Kidney epithelial cell (primary cell): ENCODE data around the gene METTL25. TPM values are rescaled to one million over a fixed set of nuclear protein-coding genes. Genes with fewer than 3 reads are reported as not detected.

Experiments used
- DNase-seq: peaks from one replicate; pipeline ENCODE4 v3.0.0-alpha.2; 2010; ENCODE audit warnings: low read depth
- H3K27me3 ChIP-seq: 2 replicates; pipeline ENCODE4 v1.6.0; 2011; ENCODE audit warnings: low read length; ENCODE audit not compliant: control insufficient read depth, insufficient read depth
- H3K36me3 ChIP-seq: 2 replicates; pipeline ENCODE4 v1.5.1; 2011; ENCODE audit warnings: low read length; ENCODE audit not compliant: control insufficient read depth, insufficient read depth
- H3K4me3 ChIP-seq: 2 replicates; pipeline ENCODE4 v1.5.1; 2011; ENCODE audit warnings: low read depth, mild to moderate bottlenecking, control low read depth, low read length
- total RNA-seq: library from RNA; depleted of rRNA; stranded (reverse); fragments of >200 nt; gene quantifications from 2 replicates; pipeline ENCODE4 v1.2.3, GENCODE V29; 2015
- TF ChIP-seq, protein P1 (sequence below): IDR thresholded peaks from 2 replicates; pipeline ENCODE4 v1.5.1; 2011; ENCODE audit warnings: mild to moderate bottlenecking, moderate library complexity, low read length, control low read depth, inconsistent platforms; ENCODE audit not compliant: insufficient read depth, poor library complexity, severe bottlenecking

The METTL25 gene
- total RNA-seq, 1 donor from 2014 or later, result 5.3 TPM

DNA sequence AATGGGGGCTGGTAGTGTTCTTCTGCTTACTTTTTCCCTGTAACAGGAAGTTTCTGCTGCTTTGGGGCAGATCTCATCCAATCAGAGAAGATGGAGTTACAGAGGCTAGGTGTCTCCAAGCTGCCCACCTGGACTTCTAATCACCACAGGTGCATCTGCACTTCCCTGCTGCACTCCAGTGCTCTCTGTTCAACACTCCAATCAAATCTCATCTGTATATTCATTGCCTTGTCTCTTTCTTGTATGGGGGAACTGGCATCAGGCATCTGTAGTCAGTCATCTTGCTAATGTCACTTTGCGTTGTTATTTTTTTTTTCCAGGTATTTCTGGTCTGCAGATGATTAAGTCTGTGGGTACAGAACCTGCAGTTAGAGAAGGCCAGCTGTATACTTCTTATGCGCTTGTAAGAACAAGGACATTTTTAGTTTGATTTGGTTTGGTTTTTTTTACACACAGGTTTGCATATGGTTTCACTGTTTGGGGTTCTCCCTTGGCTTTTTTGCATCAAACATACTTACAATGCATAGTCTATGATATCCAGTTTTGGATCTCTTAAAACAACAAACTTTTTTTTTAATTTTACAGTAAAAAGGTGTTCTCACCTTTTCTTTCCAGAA is 116.0 kb downstream of the METTL25 start:
- Histone ChIP-seq H3K36me3 (no peaks in the 10 kb centered on the region), H3K27me3 (no peaks in the 10 kb centered on the region), H3K4me3 (no peak overlapping the region)
- no peak for DNase-seq
- TF ChIP-seq, protein P1, sequence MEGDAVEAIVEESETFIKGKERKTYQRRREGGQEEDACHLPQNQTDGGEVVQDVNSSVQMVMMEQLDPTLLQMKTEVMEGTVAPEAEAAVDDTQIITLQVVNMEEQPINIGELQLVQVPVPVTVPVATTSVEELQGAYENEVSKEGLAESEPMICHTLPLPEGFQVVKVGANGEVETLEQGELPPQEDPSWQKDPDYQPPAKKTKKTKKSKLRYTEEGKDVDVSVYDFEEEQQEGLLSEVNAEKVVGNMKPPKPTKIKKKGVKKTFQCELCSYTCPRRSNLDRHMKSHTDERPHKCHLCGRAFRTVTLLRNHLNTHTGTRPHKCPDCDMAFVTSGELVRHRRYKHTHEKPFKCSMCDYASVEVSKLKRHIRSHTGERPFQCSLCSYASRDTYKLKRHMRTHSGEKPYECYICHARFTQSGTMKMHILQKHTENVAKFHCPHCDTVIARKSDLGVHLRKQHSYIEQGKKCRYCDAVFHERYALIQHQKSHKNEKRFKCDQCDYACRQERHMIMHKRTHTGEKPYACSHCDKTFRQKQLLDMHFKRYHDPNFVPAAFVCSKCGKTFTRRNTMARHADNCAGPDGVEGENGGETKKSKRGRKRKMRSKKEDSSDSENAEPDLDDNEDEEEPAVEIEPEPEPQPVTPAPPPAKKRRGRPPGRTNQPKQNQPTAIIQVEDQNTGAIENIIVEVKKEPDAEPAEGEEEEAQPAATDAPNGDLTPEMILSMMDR, result no peak

DNA sequence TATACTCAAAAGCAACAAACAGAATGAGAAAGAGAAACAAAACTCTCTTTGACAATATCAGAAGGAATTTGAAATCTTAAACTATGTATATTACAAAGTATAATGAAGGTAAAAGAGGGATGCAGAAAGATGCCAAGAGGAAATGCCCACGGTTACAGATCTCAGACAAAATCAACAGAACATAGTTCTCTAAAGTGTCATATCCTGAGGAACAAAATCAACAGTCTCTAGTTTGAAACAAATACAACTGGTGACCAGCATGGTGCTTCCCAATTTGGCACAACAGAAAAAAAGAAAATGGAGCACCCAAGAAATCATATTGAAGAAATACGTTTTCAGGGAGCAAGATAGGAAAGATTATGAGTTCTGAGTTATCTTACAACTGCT is 116.5 kb downstream of the METTL25 start:
- no peak for DNase-seq
- Histone ChIP-seq H3K27me3 (no peaks in the 10 kb centered on the region), H3K4me3 (no peak overlapping the region), H3K36me3 (no peaks in the 10 kb centered on the region)
- TF ChIP-seq, protein P1, result no peak

DNA sequence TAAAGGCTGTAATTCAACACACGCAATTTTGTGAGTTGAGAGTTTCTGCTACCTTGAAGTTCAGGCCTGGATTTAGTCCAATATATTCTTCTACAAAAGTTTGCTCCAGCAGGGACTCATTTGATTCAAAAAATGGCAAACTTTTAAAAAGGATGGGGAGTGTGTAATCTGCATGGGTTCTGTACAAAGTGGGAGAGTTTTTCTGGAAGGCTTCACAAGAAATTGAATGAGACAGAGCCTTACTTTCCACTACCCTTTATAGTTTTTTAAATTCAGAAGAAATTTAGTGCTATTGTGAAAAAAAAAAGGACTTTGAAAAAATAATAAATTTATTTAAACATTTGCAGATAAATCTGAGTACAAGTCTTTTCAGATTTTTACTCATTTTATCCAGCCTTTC is 116.9 kb downstream of the METTL25 start:
- DNase-seq, result no peak
- Histone ChIP-seq H3K27me3 (no peaks in the 10 kb centered on the region), H3K4me3 (no peak overlapping the region), H3K36me3 (no peaks in the 10 kb centered on the region)
- TF ChIP-seq, protein P1, result no peak

DNA sequence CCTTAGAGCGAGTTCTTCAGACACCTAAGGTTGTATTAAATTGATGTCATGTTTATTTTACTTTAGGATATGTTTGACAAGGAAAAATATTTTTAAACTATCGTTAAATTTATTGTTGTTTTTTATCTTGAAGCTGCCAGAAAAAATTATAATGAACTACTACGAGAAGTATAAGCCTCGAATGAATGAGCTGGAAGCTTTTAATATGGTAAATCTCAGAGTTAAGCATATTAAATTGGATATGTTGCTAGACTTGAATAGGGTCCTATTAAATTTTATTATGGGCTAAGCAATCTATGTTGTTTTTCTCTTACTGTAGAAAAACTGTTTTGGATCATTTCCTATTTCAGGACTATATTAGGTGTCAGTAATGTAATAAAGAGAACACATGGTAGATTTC is 118.2 kb downstream of the METTL25 start:
- TF ChIP-seq, protein P1, result no peak
- Histone ChIP-seq H3K36me3 (no peaks in the 10 kb centered on the region), H3K4me3 (no peak overlapping the region), H3K27me3 (no peaks in the 10 kb centered on the region)
- DNase-seq, result no peak

DNA sequence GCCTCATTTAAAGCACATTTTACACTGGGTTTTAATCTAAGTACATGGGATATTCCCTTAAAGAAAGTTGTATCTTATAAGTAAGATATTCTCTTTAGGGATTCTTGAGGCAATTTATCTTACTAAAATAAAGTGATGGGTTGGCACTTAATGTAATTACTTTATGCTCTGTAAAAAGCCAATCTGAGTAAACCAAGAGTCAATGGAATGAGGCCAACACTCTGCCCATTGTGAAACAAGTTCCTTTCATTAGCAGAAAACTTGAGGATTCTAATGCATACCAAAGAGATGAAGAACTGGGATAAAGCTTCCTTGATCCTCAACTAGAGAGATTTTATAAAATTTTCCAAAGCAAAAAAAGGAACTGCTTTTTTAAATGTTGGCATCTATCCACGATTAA is 121.2 kb downstream of the METTL25 start:
- H3K36me3 ChIP-seq, result no peaks in the 10 kb centered on the region
- TF ChIP-seq, protein P1, result no peak
- H3K27me3 ChIP-seq, result no peaks in the 10 kb centered on the region
- no peak for DNase-seq
- no peak overlapping the region for H3K4me3 ChIP-seq

DNA sequence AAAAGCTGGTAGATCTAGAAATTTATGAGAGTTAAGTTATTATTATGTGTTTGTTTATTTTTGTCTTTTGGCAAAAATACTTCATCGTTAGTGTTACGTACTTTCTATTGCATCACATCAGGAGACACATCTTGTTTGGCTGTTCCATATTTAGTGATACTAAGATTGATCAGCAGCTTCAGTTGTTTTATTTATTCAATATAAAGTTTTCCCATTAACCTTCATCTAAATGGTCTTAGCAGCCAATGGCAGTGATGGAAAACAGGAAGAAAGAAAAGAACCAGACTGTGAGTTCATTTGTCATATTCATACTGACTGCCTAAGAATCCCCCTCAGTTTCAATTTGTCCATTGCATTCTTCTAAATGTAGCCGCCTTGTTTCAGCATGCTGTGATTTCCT is 122.3 kb downstream of the METTL25 start:
- Histone ChIP-seq H3K27me3 (no peaks in the 10 kb centered on the region), H3K4me3 (no peak overlapping the region), H3K36me3 (no peaks in the 10 kb centered on the region)
- TF ChIP-seq, protein P1, result no peak
- no peak for DNase-seq
